NCI-H146 treated with DMSO at 0.1 percent for 48 hours (cell line): Measurements from ENCODE around the gene KCNMB4.

Source experiments
- DNase-seq: peaks from one replicate; lab custom pipeline; 2025; ENCODE audit not compliant: unreplicated experiment; lab: John Stamatoyannopoulos, UW

The KCNMB4 gene

GRCh38 chr12:70430400-70430799 is 64.3 kb downstream of the KCNMB4 start:
- DNase-seq: no peak

- no peak for DNase-seq
Measured at GRCh38 chr12:70436836-70437235, 70.7 kb downstream of the KCNMB4 start.

GRCh38 chr12:70443062-70443673 is 77.1 kb downstream of the KCNMB4 start:
- no peak for DNase-seq

- DNase-seq: no peak
Measured at GRCh38 chr12:70444903-70445302, 78.8 kb downstream of the KCNMB4 start.

GRCh38 chr12:70448371-70448770 is 82.3 kb downstream of the KCNMB4 start:
- no peak for DNase-seq

- no peak for DNase-seq
Measured at GRCh38 chr12:70449074-70449752, 83.1 kb downstream of the KCNMB4 start.

GRCh38 chr12:70449753-70450341 is 83.8 kb downstream of the KCNMB4 start:
- no peak for DNase-seq

GRCh38 chr12:70451528-70451927 is 85.4 kb downstream of the KCNMB4 start:
- no peak for DNase-seq

- no peak for DNase-seq
Measured at GRCh38 chr12:70456953-70457352, 90.9 kb downstream of the KCNMB4 start.

GRCh38 chr12:70459786-70460185 is 93.7 kb downstream of the KCNMB4 start:
- no peak for DNase-seq

- DNase-seq: no peak
Measured at GRCh38 chr12:70463997-70464396, 97.9 kb downstream of the KCNMB4 start.

GRCh38 chr12:70466753-70467152 is 100.7 kb downstream of the KCNMB4 start:
- DNase-seq: no peak

- no peak for DNase-seq
Measured at GRCh38 chr12:70467476-70467875, 101.4 kb downstream of the KCNMB4 start.

- DNase-seq: no peak
Measured at GRCh38 chr12:70467918-70468733, 102.0 kb downstream of the KCNMB4 start.

GRCh38 chr12:70468741-70469140 is 102.7 kb downstream of the KCNMB4 start:
- DNase-seq: no peak

- DNase-seq: no peak
Measured at GRCh38 chr12:70469221-70469820, 103.2 kb downstream of the KCNMB4 start.

- no peak for DNase-seq
Measured at GRCh38 chr12:70482764-70483163, 116.7 kb downstream of the KCNMB4 start.
